Stimulated activated CD8-positive, alpha-beta memory T cell treated with anti-CD3 and anti-CD28 coated beads, Interleukin-4, amount 100 ng/mL, for 48 hours (primary cell): ENCODE data around the gene ZNF599.

Source experiments
- DNase-seq: peaks from one replicate; pipeline ENCODE4 v3.0.0-alpha.2; 2020

Gene ZNF599

GRCh38 chr19:34734537-34735103, 38.4 kb downstream of the ZNF599 start:
- DNase-seq = no peak

GRCh38 chr19:34733746-34734536, 39.1 kb downstream of the ZNF599 start, which contains the start of gene ZNF181:
Gene ZNF181 (plus strand): TSS chr19:34734243. CDS start chr19:34735038, 795 bp downstream.
- DNase-seq = peak; percentile 85

- DNase-seq = no peak
These were observed 39.7 kb downstream of the ZNF599 start for GRCh38 chr19:34733266-34733745.

GRCh38 chr19:34732612-34733211, 40.3 kb downstream of the ZNF599 start:
- DNase-seq = no peak

GRCh38 chr19:34731964-34732363, 41.1 kb downstream of the ZNF599 start:
- DNase-seq = no peak

- no peak for DNase-seq
These were observed 41.8 kb downstream of the ZNF599 start for GRCh38 chr19:34731019-34731829.

- no peak for DNase-seq
These were observed 47.6 kb downstream of the ZNF599 start for GRCh38 chr19:34725400-34725799.

GRCh38 chr19:34722353-34722752, 50.7 kb downstream of the ZNF599 start:
- DNase-seq = no peak

- no peak for DNase-seq
These were observed 57.7 kb downstream of the ZNF599 start for GRCh38 chr19:34715357-34715756.

- no peak for DNase-seq
These were observed 59.8 kb downstream of the ZNF599 start for GRCh38 chr19:34713262-34713637.

- DNase-seq = peak; percentile 55
These were observed 60.4 kb downstream of the ZNF599 start for GRCh38 chr19:34712395-34713261.

GRCh38 chr19:34711890-34712289, 61.1 kb downstream of the ZNF599 start:
- no peak for DNase-seq
